Muscle layer of duodenum (tissue), 2 donors: Measurements from ENCODE around the gene ZMPSTE24.

Experiments used
- H3K27ac ChIP-seq: one replicate; pipeline ENCODE4 v1.7.0; 2013; ENCODE audit warnings: mild to moderate bottlenecking, low read length
- H3K27me3 ChIP-seq: one replicate; pipeline ENCODE4 v1.7.0; 2013; ENCODE audit warnings: low read depth, mild to moderate bottlenecking, control low read depth, low read length
- H3K36me3 ChIP-seq, 2 donors: one replicate each; pipeline ENCODE4 v1.7.0; 2013; ENCODE audit warnings: low read length in 2 of 2, control low read depth in 1 of 2, mild to moderate bottlenecking in 1 of 2; ENCODE audit not compliant: insufficient read depth in 2 of 2, control insufficient read depth in 1 of 2
- H3K4me1 ChIP-seq, 2 donors: one replicate each; pipeline ENCODE4 v1.7.0; 2013; ENCODE audit warnings: low read length in 2 of 2, mild to moderate bottlenecking in 2 of 2, control low read depth in 1 of 2, moderate library complexity in 1 of 2; ENCODE audit not compliant: insufficient read depth in 2 of 2, control insufficient read depth in 1 of 2
- H3K4me3 ChIP-seq, 2 donors: one replicate each; pipeline ENCODE4 v1.7.0; 2013; ENCODE audit warnings: low read length in 2 of 2, low read depth in 1 of 2, mild to moderate bottlenecking in 1 of 2
- H3K9me3 ChIP-seq, 2 donors: one replicate each; pipeline ENCODE4 v1.7.0; 2013; ENCODE audit warnings: low read length in 2 of 2, control low read depth in 1 of 2, mild to moderate bottlenecking in 1 of 2; ENCODE audit not compliant: control insufficient read depth in 1 of 2
- donor health status: healthy.

ZMPSTE24 gene

DNA sequence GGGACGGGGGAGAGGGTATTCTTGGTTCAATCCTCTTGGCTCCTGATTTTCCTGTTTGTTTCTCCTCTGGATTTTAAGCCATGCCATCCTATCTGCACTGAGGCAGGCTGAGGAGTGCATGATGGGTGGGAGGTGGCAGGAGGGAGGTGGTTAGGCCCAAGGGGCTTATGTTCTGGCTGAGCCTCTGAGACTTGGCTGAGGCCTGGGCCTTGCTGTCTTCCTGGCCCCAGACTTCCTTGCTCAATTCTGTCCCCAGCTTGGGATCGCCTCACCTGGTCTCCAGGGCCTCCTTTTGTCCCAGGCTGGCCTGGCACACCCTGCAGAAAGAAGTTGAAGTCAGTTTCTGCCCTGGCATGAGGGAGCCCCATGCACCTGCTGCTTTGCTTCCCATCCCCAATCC is 47.8 kb downstream of the ZMPSTE24 start:
- Histone ChIP-seq H3K27ac (no peak overlapping the region), H3K9me3 (no peaks in the 10 kb centered on the region), H3K4me3 (no peak overlapping the region), H3K27me3 (no peaks in the 10 kb centered on the region), H3K36me3 (no peaks in the 10 kb centered on the region), H3K4me1 (no peaks in the 10 kb centered on the region)

GRCh38 chr1:40306296-40306695 is 48.3 kb downstream of the ZMPSTE24 start:
- H3K27me3 ChIP-seq, result no peaks in the 10 kb centered on the region
- no peaks in the 10 kb centered on the region for H3K36me3 ChIP-seq

GRCh38 chr1:40307186-40307585 is 49.1 kb downstream of the ZMPSTE24 start:
- H3K36me3 ChIP-seq, result no peaks in the 10 kb centered on the region
- no peak overlapping the region for H3K4me3 ChIP-seq
- no peak overlapping the region for H3K27ac ChIP-seq
- H3K9me3 ChIP-seq, result no peaks in the 10 kb centered on the region
- no peaks in the 10 kb centered on the region for H3K4me1 ChIP-seq
- H3K27me3 ChIP-seq, result no peaks in the 10 kb centered on the region

More at GRCh38 chr1:40306296-40306695, 48.3 kb downstream of the ZMPSTE24 start:
- H3K4me1 ChIP-seq, result no peaks in the 10 kb centered on the region
- H3K27ac ChIP-seq, result no peak overlapping the region
- no peaks in the 10 kb centered on the region for H3K9me3 ChIP-seq
- no peak overlapping the region for H3K4me3 ChIP-seq

- Histone ChIP-seq H3K9me3 (no peaks in the 10 kb centered on the region), H3K27me3 (no peaks in the 10 kb centered on the region), H3K4me1 (no peaks in the 10 kb centered on the region), H3K4me3 (no peak overlapping the region), H3K36me3 (no peaks in the 10 kb centered on the region), H3K27ac (no peak overlapping the region)
These were observed 50.1 kb downstream of the ZMPSTE24 start for GRCh38 chr1:40308036-40308727.

- no peak overlapping the region for H3K4me3 ChIP-seq
- no peaks in the 10 kb centered on the region for H3K9me3 ChIP-seq
- H3K36me3 ChIP-seq, result no peaks in the 10 kb centered on the region
- no peak overlapping the region for H3K27ac ChIP-seq
- H3K4me1 ChIP-seq, result no peaks in the 10 kb centered on the region
- no peaks in the 10 kb centered on the region for H3K27me3 ChIP-seq
These were observed 51.5 kb downstream of the ZMPSTE24 start for GRCh38 chr1:40309374-40310128.

DNA sequence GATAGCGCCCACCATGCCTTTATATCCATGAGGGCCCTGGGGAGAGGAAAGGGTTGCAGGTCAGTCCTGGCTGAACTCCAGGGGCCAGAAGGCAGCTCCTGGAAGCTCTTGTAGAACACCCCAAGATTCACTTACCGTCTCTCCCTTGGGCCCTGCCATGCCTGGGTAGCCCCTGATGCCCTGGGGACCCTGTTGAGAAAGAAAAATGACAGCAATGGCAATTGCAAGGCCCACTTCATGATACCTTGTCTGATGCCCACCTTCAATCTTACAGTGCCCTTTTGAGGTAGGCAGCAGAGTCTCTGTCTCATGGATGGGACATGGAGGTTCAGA is 52.1 kb downstream of the ZMPSTE24 start:
- no peak overlapping the region for H3K27ac ChIP-seq
- H3K4me1 ChIP-seq, result no peaks in the 10 kb centered on the region

GRCh38 chr1:40310983-40311642 is 53.1 kb downstream of the ZMPSTE24 start:
- Histone ChIP-seq H3K36me3 (no peaks in the 10 kb centered on the region), H3K4me3 (no peak overlapping the region), H3K27me3 (peaks cover 4% of the 10 kb centered on the region), H3K4me1 (peaks cover 0 to 6% of the 10 kb centered on the region in 2 donors), H3K9me3 (no peaks in the 10 kb centered on the region), H3K27ac (no peak overlapping the region)

More for the DNA sequence above, 52.1 kb downstream of the ZMPSTE24 start:
- Histone ChIP-seq H3K4me3 (no peak overlapping the region), H3K9me3 (no peaks in the 10 kb centered on the region), H3K36me3 (no peaks in the 10 kb centered on the region), H3K27me3 (no peaks in the 10 kb centered on the region)

- Histone ChIP-seq H3K9me3 (no peaks in the 10 kb centered on the region), H3K4me1 (peaks cover 0 to 12% of the 10 kb centered on the region in 2 donors), H3K27ac (no peak overlapping the region), H3K27me3 (peaks cover 9% of the 10 kb centered on the region), H3K36me3 (no peaks in the 10 kb centered on the region), H3K4me3 (no peak overlapping the region)
These were observed 53.7 kb downstream of the ZMPSTE24 start for GRCh38 chr1:40311692-40312091.

- H3K4me3 ChIP-seq, result no peak overlapping the region
- no peaks in the 10 kb centered on the region for H3K9me3 ChIP-seq
- H3K27ac ChIP-seq, result no peak overlapping the region
- H3K4me1 ChIP-seq, result peaks cover 0 to 18% of the 10 kb centered on the region in 2 donors
- H3K36me3 ChIP-seq, result no peaks in the 10 kb centered on the region
- H3K27me3 ChIP-seq, result peaks cover 16% of the 10 kb centered on the region
These were observed 54.5 kb downstream of the ZMPSTE24 start for GRCh38 chr1:40312238-40313205.

DNA sequence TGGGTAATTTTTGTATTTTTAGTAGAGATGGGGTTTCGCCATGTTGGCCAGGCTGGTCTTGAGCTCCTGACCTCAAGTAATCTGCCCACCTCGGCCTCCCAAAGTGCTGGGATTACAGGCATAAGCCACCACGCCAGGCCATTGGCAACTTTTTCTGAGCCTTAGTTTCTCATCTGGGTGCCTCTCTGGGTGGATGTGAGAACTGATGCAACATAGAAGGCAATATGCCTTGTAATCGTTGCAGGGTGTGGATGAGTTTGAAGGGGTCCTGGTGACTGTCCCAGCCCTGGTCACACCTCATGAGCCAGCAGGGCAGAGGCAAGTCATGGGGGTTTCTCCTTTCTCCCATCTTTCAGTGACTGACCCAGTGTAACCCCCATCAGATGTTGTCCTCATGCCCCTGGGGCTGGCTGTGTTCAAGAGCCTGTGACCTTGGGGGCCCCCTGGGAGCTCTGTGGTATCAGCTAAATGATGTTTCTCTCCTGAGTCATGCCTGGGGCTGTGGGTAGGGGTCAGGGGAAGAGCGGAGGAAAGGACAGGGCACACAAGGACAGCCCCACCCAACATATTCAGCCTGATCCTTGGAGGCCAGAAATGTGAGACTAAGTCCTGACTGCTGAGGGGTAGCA is 55.4 kb downstream of the ZMPSTE24 start:
- Histone ChIP-seq H3K4me3 (no peak overlapping the region), H3K9me3 (no peaks in the 10 kb centered on the region), H3K4me1 (peaks cover 0 to 18% of the 10 kb centered on the region in 2 donors), H3K36me3 (no peaks in the 10 kb centered on the region), H3K27ac (no peak overlapping the region), H3K27me3 (peaks cover 21% of the 10 kb centered on the region)
